Trophoblast cell (in vitro differentiated cells and primary cell): ENCODE data around the gene ACTN3.
"Not testable (repeated sequence)": the region's sequence is repeated elsewhere in the genome, so short reads cannot be mapped to it uniquely, and the experiment has no call there.

Experiments used
- DNase-seq, 2 donors: peaks; one replicate each; pipeline ENCODE4 v3.0.0-alpha.2; 2016
- H2AFZ ChIP-seq: 2 replicates; pipeline ENCODE4 v1.6.1; 2013; ENCODE audit warnings: low read length, moderate library complexity, mild to moderate bottlenecking; ENCODE audit not compliant: insufficient read depth, poor library complexity
- H2AK5ac ChIP-seq: 2 replicates; pipeline ENCODE4 v1.6.1; 2013; ENCODE audit warnings: mild to moderate bottlenecking, low read length
- H2BK120ac ChIP-seq: 2 replicates; pipeline ENCODE4 v1.6.1; 2013; ENCODE audit warnings: low read length, mild to moderate bottlenecking, moderate library complexity; ENCODE audit not compliant: insufficient read depth, poor library complexity
- H2BK12ac ChIP-seq: 2 replicates; pipeline ENCODE4 v1.6.1; 2013; ENCODE audit warnings: mild to moderate bottlenecking, low read length, moderate library complexity
- H2BK5ac ChIP-seq: 2 replicates; pipeline ENCODE4 v1.6.1; 2013; ENCODE audit warnings: low read length, low read depth, moderate library complexity, mild to moderate bottlenecking; ENCODE audit not compliant: poor library complexity
- H3K14ac ChIP-seq: 2 replicates; pipeline ENCODE4 v1.6.1; 2013; ENCODE audit warnings: mild to moderate bottlenecking, low read length
- H3K18ac ChIP-seq: 2 replicates; pipeline ENCODE4 v1.6.1; 2013; ENCODE audit warnings: mild to moderate bottlenecking, low read length
- H3K23ac ChIP-seq: 2 replicates; pipeline ENCODE4 v1.6.1; 2013; ENCODE audit warnings: low read length
- H3K27ac ChIP-seq: 2 replicates; pipeline ENCODE4 v1.5.1; 2013; ENCODE audit warnings: low read depth, mild to moderate bottlenecking, inconsistent platforms, low read length, moderate library complexity
- H3K27me3 ChIP-seq: 2 replicates; pipeline ENCODE4 v1.6.1; 2013; ENCODE audit warnings: inconsistent platforms, mild to moderate bottlenecking, low read length, moderate library complexity; ENCODE audit not compliant: insufficient read depth
- H3K36me3 ChIP-seq, 2 experiments: 1 replicate in 1 of 2; 2 replicates in 1 of 2; pipeline ENCODE4 v1.6.1; 2013; ENCODE audit warnings: low read length in 2 of 2, mild to moderate bottlenecking in 2 of 2, moderate library complexity in 1 of 2; ENCODE audit not compliant: insufficient read depth in 2 of 2, control insufficient read depth in 1 of 2
- H3K4ac ChIP-seq: 2 replicates; pipeline ENCODE4 v1.6.1; 2013; ENCODE audit warnings: low read depth, mild to moderate bottlenecking, low read length, moderate library complexity
- H3K4me1 ChIP-seq, 2 experiments: 1 replicate in 1 of 2; 2 replicates in 1 of 2; pipeline ENCODE4 v1.6.1; 2013; ENCODE audit warnings: low read length in 2 of 2, mild to moderate bottlenecking in 2 of 2, moderate library complexity in 1 of 2; ENCODE audit not compliant: insufficient read depth in 2 of 2, control insufficient read depth in 1 of 2
- H3K4me2 ChIP-seq: 2 replicates; pipeline ENCODE4 v1.6.1; 2013; ENCODE audit warnings: inconsistent platforms, mild to moderate bottlenecking, low read length, moderate library complexity
- H3K4me3 ChIP-seq: 2 replicates; pipeline ENCODE4 v1.5.1; 2013; ENCODE audit warnings: mild to moderate bottlenecking, low read depth, low read length, inconsistent platforms
- H3K79me1 ChIP-seq: one replicate; pipeline ENCODE4 v1.6.1; 2013; ENCODE audit warnings: low read length
- H3K79me2 ChIP-seq: 2 replicates; pipeline ENCODE4 v1.6.1; 2013; ENCODE audit warnings: low read length, mild to moderate bottlenecking; ENCODE audit not compliant: control insufficient read depth, insufficient read depth, poor library complexity
- H3K9ac ChIP-seq: 2 replicates; pipeline ENCODE4 v1.6.1; 2013; ENCODE audit warnings: mild to moderate bottlenecking, low read length
- H3K9me3 ChIP-seq: 2 replicates; pipeline ENCODE4 v1.6.1; 2013; ENCODE audit warnings: low read depth, mild to moderate bottlenecking, control low read depth, inconsistent platforms, low read length; ENCODE audit not compliant: insufficient read depth
- H4K12ac ChIP-seq: 2 replicates; pipeline ENCODE4 v1.6.1; 2013; ENCODE audit warnings: low read depth, mild to moderate bottlenecking, low read length, moderate library complexity
- H4K8ac ChIP-seq: 2 replicates; pipeline ENCODE4 v1.6.1; 2013; ENCODE audit warnings: low read depth, mild to moderate bottlenecking, low read length, moderate library complexity
- H4K91ac ChIP-seq: one replicate; pipeline ENCODE4 v1.6.1; 2013; ENCODE audit warnings: low read depth, mild to moderate bottlenecking, low read length, moderate library complexity
- WGBS: extraction: QIAGEN DNeasy Blood & Tissue Kit; methylation state at CpG from one replicate; pipeline ENCODE4 v1.1.7; 2013; ENCODE audit warnings: missing lambda C conversion rate; ENCODE audit not compliant: insufficient read length, insufficient coverage; ENCODE audit errors: extremely low coverage; 5-methylcytosine and 5-hydroxymethylcytosine counted together

The ACTN3 gene

GRCh38 chr11:66580803-66581202 lies 34.1 kb downstream of the ACTN3 start:
- WGBS: no CpG with 5 or more reads among the region's 5 CpGs
- H4K91ac ChIP-seq: no peak overlapping the region

GRCh38 chr11:66581261-66581660 lies 34.6 kb downstream of the ACTN3 start:
- WGBS: no CpG with 5 or more reads among the region's 3 CpGs
- H2BK120ac ChIP-seq: no peak overlapping the region
- H3K4me1 ChIP-seq: no peaks in the 10 kb centered on the region
- H2BK5ac ChIP-seq: no peak overlapping the region
- no peak for DNase-seq
- H3K36me3 ChIP-seq: no peaks in the 10 kb centered on the region
- H2BK12ac ChIP-seq: no peak overlapping the region
- H3K4me3 ChIP-seq: no peak overlapping the region
- no peak overlapping the region for H3K4ac ChIP-seq
- no peak overlapping the region for H4K8ac ChIP-seq
- no peak overlapping the region for H3K27ac ChIP-seq
- H3K4me2 ChIP-seq: no peak overlapping the region
- no peak overlapping the region for H4K12ac ChIP-seq
- no peak overlapping the region for H3K14ac ChIP-seq
- no peaks in the 10 kb centered on the region for H3K79me1 ChIP-seq
- H2AK5ac ChIP-seq: no peak overlapping the region
- no peaks in the 10 kb centered on the region for H3K27me3 ChIP-seq
- H3K18ac ChIP-seq: no peak overlapping the region
- no peaks in the 10 kb centered on the region for H3K79me2 ChIP-seq
- H3K9ac ChIP-seq: no peak overlapping the region
- H4K91ac ChIP-seq: no peak overlapping the region
- peaks cover 2% of the 10 kb centered on the region for H3K9me3 ChIP-seq
- H2AFZ ChIP-seq: no peak overlapping the region
- no peak overlapping the region for H3K23ac ChIP-seq

More at GRCh38 chr11:66580803-66581202, 34.1 kb downstream of the ACTN3 start:
- DNase-seq: no peak
- Histone ChIP-seq H3K27me3 (no peaks in the 10 kb centered on the region), H3K23ac (no peak overlapping the region), H2AK5ac (no peak overlapping the region), H3K9ac (no peak overlapping the region), H3K18ac (no peak overlapping the region), H2BK120ac (no peak overlapping the region), H3K4me3 (no peak overlapping the region), H2BK12ac (no peak overlapping the region), H3K79me1 (no peaks in the 10 kb centered on the region), H3K14ac (no peak overlapping the region), H3K27ac (no peak overlapping the region), H4K12ac (no peak overlapping the region), H3K4me2 (no peak overlapping the region), H3K36me3 (no peaks in the 10 kb centered on the region), H2BK5ac (no peak overlapping the region), H2AFZ (no peak overlapping the region), H3K9me3 (peaks cover 2% of the 10 kb centered on the region), H3K4me1 (no peaks in the 10 kb centered on the region), H3K79me2 (no peaks in the 10 kb centered on the region), H3K4ac (no peak overlapping the region), H4K8ac (no peak overlapping the region)

GRCh38 chr11:66582565-66583147 lies 36.0 kb downstream of the ACTN3 start:
- DNase-seq, H3K27me3 ChIP-seq, H4K91ac ChIP-seq, H3K27ac ChIP-seq, H4K12ac ChIP-seq, H3K9ac ChIP-seq, H2BK5ac ChIP-seq, H3K4ac ChIP-seq, H3K4me1 ChIP-seq, H3K79me2 ChIP-seq, H2AFZ ChIP-seq, H3K23ac ChIP-seq, H3K36me3 ChIP-seq, H3K79me1 ChIP-seq, H2BK12ac ChIP-seq, H3K4me3 ChIP-seq, H3K4me2 ChIP-seq, H2AK5ac ChIP-seq, H3K9me3 ChIP-seq, H2BK120ac ChIP-seq, H4K8ac ChIP-seq, H3K14ac ChIP-seq, H3K18ac ChIP-seq: not testable (repeated sequence)
- no CpG with 5 or more reads among the region's 3 CpGs for WGBS

- H3K27ac ChIP-seq, H3K4ac ChIP-seq, H3K27me3 ChIP-seq, H4K91ac ChIP-seq, H3K4me2 ChIP-seq, H2AFZ ChIP-seq, H4K8ac ChIP-seq, H3K14ac ChIP-seq, H3K36me3 ChIP-seq, H3K9ac ChIP-seq, H3K4me1 ChIP-seq, H3K79me2 ChIP-seq, H2BK120ac ChIP-seq, H2AK5ac ChIP-seq, H3K79me1 ChIP-seq, H3K18ac ChIP-seq, H3K23ac ChIP-seq, H2BK5ac ChIP-seq, H2BK12ac ChIP-seq, H4K12ac ChIP-seq, H3K9me3 ChIP-seq, DNase-seq, H3K4me3 ChIP-seq: not testable (repeated sequence)
- no CpG with 5 or more reads among the region's 1 CpG for WGBS
Measured at GRCh38 chr11:66585447-66585846, 38.7 kb downstream of the ACTN3 start.
